HG02885 (cell line): ENCODE results near the gene FBN2.

ENCODE experiments used
- ATAC-seq: cut with Tn5 transposase; IDR thresholded peaks from one replicate; pipeline ENCODE4 v1.9.1; 2021; ENCODE audit warnings: mild to moderate bottlenecking; ENCODE audit not compliant: unreplicated experiment, poor library complexity

FBN2 gene

DNA sequence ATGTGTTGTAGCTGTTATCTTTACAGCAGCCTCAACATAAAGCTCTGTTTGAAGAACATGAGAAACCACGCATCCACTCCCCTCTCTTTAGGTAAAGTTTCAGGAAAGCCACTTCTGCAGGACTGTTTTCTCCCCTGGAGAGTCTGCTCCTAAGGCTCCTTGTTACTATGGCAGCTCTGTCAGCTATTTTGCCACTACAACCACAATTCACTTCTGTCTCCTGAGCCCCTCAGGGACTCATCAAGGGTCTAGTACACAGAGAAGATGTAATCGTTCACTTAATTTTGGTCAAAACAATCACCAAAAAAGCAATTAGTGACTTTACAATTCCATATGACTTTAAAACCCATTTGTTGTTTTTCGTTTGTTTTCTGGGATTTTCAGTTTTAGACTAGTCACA lies 157.7 kb downstream of the FBN2 start:
- ATAC-seq = no peak

GRCh38 chr5:128378632-128379031 lies 159.4 kb downstream of the FBN2 start:
- ATAC-seq = no peak

GRCh38 chr5:128378196-128378595 lies 159.8 kb downstream of the FBN2 start:
- no peak for ATAC-seq

DNA sequence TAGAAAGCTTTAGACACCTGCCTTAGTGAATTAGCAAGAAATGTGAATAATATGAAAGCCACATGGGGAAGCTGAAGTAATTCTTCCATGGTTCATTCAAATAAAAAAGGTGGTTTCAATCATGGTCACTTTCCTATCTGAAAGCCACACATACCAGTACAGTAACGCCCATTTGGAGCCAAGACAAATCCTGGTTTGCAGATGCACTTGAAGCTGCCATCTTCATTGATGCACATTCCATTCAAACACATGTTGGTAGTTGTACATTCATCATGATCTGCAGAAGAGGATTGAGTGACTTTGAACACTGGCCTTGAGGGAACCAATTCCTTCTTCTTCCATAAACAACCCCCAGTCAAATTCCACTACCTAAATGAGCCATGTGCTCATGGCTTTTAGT lies 161.5 kb downstream of the FBN2 start:
- no peak for ATAC-seq

DNA sequence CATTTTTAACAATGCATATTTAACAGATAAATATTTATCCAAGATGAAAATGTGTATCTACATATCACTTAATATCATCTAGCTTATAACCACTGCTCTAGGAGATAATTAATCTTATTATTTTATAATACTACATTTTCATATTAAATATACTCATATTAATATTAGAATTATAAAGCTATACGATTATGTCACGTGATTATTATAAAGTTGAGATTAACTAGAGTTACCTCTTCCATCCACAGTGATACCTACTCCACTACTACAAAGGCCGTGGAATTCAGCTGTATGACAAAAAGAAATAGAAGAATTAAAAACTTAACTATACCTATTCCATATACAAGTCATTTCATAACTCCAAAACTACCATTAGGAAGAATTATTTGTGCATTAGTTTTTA lies 171.9 kb downstream of the FBN2 start:
- ATAC-seq = no peak

DNA sequence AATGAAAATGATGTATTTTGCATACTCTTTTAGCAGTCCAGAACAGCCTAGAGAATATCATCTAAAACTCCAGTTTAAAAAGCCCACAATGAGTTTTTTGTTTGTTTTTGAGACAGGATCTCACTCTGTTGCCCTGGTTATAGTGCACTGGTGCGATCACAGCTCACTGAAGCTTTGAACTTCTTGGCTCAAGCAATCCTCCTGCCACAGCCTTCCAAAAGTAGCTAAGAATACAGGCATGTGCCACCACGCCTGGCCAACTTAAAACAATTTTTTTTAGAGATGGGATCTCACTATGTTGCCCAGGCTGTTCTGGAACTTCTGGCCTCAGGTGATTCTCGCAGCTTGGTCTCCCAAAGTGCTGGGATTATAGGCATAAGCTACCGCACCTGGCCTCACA lies 175.7 kb downstream of the FBN2 start:
- ATAC-seq = no peak

GRCh38 chr5:128358826-128359225 lies 179.2 kb downstream of the FBN2 start:
- ATAC-seq = no peak

DNA sequence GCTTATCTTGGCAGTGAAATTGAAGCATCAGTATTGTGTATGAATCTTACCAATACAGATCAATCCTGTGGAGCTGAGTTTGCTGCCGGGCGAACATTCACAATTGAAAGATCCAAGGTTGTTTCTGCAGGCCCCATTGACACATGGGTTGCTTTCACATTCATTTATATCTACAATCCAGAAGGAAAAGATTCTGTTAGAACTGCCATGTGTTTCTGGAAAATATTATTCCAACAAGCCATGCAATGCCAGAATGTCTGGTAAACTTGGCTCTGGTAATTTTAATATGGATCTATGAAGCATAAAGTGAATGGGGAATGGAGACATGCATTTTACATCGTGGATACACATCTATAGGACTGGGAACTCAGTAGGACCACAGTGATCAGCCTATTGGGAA lies 180.8 kb downstream of the FBN2 start:
- ATAC-seq = no peak

DNA sequence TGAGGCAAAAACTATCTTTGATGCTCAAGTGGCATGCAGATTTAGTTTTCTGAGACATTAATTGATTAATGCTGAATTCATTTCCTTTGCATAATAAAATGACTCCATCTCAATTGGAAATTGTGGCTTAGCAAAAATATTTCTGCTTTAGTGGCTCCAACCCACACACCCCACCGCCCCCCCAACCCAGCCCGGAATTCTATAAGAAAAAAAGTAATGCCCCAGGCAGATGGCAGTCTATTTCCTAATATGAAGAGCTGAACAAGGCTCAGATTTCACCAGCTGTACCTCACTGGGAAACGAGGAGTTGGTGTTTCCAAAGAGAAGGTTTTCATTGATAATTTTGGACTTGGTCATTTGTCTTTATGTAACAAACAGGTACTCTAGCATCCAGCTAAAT lies 182.1 kb downstream of the FBN2 start:
- ATAC-seq = no peak

- no peak for ATAC-seq
These were observed 184.5 kb downstream of the FBN2 start for GRCh38 chr5:128353441-128354107.

GRCh38 chr5:128350705-128351104 lies 187.3 kb downstream of the FBN2 start:
- no peak for ATAC-seq

DNA sequence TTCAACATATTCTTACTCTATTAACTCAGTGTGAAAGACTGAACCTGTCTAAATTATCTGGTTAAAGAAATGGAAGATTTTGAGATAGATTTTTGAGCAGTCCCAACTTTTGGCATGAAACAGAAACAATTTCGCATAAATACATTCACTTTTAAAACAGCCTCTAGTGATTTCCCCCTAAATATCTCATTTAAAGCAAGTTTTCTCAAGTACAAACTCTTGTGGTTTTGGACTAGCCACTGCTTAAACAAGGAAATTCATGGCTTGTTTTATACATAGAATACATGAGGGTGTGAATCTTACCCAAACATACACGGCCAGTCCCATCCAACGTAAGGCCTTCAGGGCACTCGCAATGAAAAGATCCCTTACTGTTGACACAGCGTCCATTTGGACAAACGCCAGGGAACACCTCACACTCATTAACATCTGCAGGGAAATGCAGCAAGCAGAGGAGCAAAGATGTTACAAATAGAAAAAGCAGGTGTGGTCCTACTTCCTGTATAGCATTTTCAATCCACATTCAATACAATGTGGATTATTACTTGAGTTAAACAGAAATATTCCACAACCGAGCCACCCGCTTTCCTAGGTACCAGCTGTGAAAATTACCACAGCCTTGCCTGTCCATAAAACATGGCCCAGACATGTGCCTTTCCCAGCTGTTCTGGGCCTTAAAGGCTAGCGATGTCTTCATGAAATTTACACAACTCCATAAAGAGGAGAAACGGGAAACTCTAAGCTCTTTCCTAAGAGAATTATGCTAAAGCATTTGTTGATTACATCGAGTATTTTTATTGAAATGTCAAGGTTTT lies 188.8 kb downstream of the FBN2 start:
- ATAC-seq = no peak

DNA sequence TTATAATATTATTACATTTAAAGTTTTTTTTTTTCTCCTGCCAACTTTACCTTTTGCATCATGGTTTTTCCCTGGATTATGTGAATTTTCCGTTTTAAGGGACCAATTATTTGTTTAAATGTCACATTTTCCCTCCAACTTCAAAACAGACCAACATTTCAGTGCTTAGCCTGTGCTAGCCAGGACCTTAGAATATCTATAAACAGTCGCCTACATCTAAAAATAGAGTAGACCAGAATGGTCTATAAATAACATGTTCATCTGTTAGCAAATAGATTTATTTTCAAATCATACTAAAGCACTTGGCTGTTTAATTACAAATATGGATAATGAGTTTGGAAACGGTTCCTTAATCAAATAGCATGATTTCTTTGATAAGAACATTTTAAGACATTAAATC lies 192.0 kb downstream of the FBN2 start:
- ATAC-seq = no peak

DNA sequence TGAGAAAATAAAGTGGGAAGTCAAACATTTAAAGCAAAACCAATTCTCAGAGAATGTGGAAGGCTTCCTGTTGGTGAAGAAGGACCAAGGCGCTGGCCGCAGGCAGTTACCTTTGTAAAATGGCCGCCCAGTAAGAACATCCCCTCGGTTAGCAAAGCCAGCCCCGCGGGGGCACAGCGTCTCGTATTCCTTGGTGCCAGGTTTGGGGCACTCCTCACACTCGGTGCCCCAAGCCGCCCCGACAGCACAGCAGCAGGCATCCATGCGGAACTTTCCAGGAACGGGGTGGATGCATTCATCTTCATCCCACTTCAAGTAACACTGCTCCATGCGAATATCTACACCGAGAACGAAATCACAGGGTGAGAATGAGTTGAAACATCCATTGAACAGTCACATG lies 192.8 kb downstream of the FBN2 start:
- ATAC-seq = no peak

DNA sequence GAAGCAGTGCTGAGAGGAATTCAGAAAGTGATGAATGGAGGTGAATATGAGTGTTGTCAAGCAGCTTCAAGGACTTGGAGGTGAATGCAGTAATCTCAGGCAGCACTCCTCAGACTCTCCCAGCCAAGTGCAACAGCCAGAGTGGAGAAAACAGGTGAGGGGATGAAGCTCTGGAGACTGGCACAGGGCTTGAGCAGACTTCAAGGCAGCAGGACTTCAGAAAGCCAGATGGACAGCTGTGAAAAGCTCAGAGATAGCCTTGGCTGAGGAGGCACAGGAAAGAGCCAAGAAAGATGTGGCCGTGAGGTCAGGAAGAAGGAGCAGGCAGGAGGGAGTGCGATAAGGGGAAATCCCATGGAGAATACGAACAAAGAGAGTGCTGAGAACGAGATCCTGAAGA lies 194.9 kb downstream of the FBN2 start:
- ATAC-seq = no peak

DNA sequence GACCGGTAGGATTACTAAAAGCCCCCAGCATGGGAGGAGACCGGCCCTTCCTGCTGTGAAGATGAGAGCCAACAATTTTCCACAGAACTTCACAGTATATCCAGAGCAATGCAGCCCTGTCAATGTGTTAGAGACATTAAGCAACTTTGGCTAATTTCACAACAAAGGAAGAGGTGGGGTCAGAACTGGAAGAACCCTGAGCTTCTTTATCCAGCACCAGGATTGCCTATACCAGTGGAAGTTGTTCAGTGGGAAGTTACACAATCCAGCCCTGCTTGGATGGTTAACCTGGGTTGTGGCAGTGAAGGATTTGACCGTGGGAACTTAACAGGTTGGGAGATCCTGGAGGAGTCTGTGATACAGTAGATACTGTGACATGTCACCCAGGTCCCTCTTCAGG lies 197.0 kb downstream of the FBN2 start:
- no peak for ATAC-seq

- no peak for ATAC-seq
These were observed 197.4 kb downstream of the FBN2 start for GRCh38 chr5:128340648-128341047.

DNA sequence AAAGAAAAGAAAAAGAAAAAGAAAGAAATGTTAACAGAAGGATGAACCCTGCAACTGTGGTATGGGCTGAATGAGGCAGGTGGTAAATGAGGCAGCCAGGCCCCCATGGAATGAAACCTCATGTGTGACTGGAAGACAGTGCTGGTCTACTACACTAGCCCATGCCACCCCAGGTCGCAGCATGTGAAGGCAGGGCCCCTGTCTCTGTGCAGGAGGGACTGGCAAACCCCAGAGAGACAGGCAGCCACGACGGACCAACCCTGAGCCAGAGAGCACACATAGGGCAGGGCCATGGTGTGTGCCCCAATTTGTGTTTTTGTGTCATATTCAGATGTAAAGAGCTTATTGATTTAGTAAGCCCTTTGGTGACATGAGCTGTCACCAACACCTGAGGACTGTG lies 198.5 kb downstream of the FBN2 start:
- ATAC-seq = no peak

GRCh38 chr5:128338649-128339048 lies 199.4 kb downstream of the FBN2 start:
- no peak for ATAC-seq

DNA sequence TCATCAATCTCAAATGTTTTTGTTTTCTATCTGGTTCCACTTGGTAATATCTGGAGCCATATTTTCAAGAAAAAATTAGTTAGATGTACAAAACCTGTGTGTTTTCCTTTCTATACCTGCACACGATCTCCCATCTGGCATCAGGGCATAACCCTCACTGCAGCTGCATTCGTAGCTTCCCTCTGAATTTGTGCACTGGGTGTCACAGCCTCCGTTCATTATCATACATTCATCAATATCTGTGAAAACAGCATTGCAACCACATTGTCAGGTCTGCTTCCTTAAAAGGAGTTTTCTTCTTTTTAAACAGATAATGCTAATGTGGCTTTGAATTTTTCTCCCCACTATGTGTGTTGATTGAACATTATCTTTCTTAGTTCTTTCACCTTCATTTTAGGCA lies 202.7 kb downstream of the FBN2 start:
- no peak for ATAC-seq

DNA sequence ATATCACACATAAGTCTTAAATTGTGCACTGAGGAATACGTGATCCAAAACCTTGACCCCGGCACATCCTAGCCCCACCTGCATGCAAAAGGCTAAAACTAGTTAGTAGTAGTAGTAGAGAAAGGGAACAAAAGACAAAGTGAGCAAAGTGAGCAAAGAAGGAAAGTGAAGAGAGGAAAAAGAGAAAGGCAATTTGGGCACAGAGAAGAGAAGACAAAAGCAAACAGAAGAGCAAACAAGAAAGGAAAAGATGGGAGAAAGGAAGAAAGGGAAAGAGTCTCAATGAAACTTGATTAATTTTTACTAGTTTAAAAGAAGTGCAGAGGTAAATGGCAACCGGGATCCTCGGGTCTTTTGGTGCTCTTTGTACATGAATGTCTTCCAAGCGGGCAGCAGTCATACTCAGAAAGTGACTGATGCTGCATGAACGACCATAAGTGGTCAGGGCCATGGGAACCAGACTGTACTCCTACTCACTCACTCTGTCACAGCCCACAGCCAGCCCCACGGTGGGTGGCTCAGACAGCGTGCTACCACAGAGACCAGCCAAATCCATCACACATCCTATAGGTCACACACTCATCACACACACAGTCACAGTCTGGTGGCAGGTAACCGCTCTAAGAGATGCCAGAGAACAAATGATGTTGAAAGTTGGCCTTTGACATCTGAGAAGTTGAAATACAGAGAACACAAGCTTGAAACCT lies 203.9 kb downstream of the FBN2 start:
- no peak for ATAC-seq
